Activated CD8-positive, alpha-beta memory T cell treated with anti-CD3 and anti-CD28 coated beads for 1 hour (primary cell): ENCODE results near the gene KLC4.

ENCODE experiments used
- DNase-seq, 2 donors: peaks; one replicate each; pipeline ENCODE4 v3.0.0-alpha.2; 2020; ENCODE audit warnings: low read depth in 1 of 2; ENCODE audit errors: extremely low read depth in 1 of 2

KLC4 gene

GRCh38 chr6:43059168-43060033 lies at the start of gene KLC4, which contains the start of gene MRPL2:
Gene KLC4 (plus strand): TSS chr6:43059631. CDS start chr6:43061336, 1,705 bp downstream.
Gene MRPL2 (minus strand): TSS chr6:43059434. CDS start chr6:43059381, 53 bp downstream.
- DNase-seq: peak; percentile 94 to 95

- no peak for DNase-seq
Measured at GRCh38 chr6:43011207-43011606, 48.2 kb upstream of the KLC4 start.

- no peak for DNase-seq
Measured at GRCh38 chr6:43012364-43012763, 47.1 kb upstream of the KLC4 start.

GRCh38 chr6:43013097-43013842 lies 46.2 kb upstream of the KLC4 start:
- peak in 1 of 2 donors; percentile 29 for DNase-seq

GRCh38 chr6:43013843-43014433 lies 45.5 kb upstream of the KLC4 start, which contains the start of the genes KLHDC3 and MEA1:
Gene KLHDC3 (plus strand): TSS chr6:43014249. CDS start chr6:43017193, 2,944 bp downstream.
Gene MEA1 (minus strand): TSS chr6:43013946. CDS start chr6:43013813, 133 bp downstream.
- peak; percentile 93 to 98 for DNase-seq

- DNase-seq: no peak
Measured at GRCh38 chr6:43014434-43014909, 45.0 kb upstream of the KLC4 start.

GRCh38 chr6:43016176-43016942 lies 43.1 kb upstream of the KLC4 start:
- DNase-seq: no peak

- no peak for DNase-seq
Measured at GRCh38 chr6:43016943-43017334, 42.5 kb upstream of the KLC4 start.

- no peak for DNase-seq
Measured at GRCh38 chr6:43019152-43019551, 40.3 kb upstream of the KLC4 start.

- no peak for DNase-seq
Measured at GRCh38 chr6:43020052-43020705, 39.3 kb upstream of the KLC4 start.

GRCh38 chr6:43020847-43021246 lies 38.6 kb upstream of the KLC4 start:
- no peak for DNase-seq

- peak; percentile 24 to 57 for DNase-seq
Measured at GRCh38 chr6:43021270-43022047, 38.0 kb upstream of the KLC4 start, which contains the start of gene RRP36. Gene RRP36 (plus strand): TSS chr6:43021623. CDS start chr6:43021655, 32 bp downstream.

GRCh38 chr6:43024436-43024835 lies 35.0 kb upstream of the KLC4 start:
- DNase-seq: no peak

GRCh38 chr6:43026365-43026764 lies 33.1 kb upstream of the KLC4 start:
- DNase-seq: no peak

- DNase-seq: no peak
Measured at GRCh38 chr6:43029120-43029519, 30.3 kb upstream of the KLC4 start.

- no peak for DNase-seq
Measured at GRCh38 chr6:43032326-43032725, 27.1 kb upstream of the KLC4 start.

GRCh38 chr6:43033496-43034189 lies 25.8 kb upstream of the KLC4 start:
- DNase-seq: no peak

GRCh38 chr6:43034190-43034525 lies 25.3 kb upstream of the KLC4 start:
- DNase-seq: no peak
